GM12878 (cell line): ENCODE data around the gene TROAP.

ENCODE experiments used
- CEBPB ChIP-seq, 2 experiments: fragments of 150-350 bp in 1 of 2; IDR thresholded peaks; 2 replicates each; pipeline ENCODE4 v1.6.1; 2012 to 2014; ENCODE audit warnings: low read depth in 2 of 2, low read length in 2 of 2, borderline replicate concordance in 1 of 2, inconsistent platforms in 1 of 2
- CHD1 ChIP-seq: IDR thresholded peaks from 2 replicates; pipeline ENCODE4 v1.6.1; 2012; ENCODE audit warnings: low read depth, low read length, improper control_type of control experiment
- CREM ChIP-seq: IDR thresholded peaks from 2 replicates; pipeline ENCODE4 v1.6.1; 2014; ENCODE audit warnings: antibody characterized with exemption, low read depth
- FOXM1 ChIP-seq: IDR thresholded peaks from 2 replicates; pipeline ENCODE4 v1.6.1; 2012; ENCODE audit warnings: low read depth, mild to moderate bottlenecking, inconsistent platforms, low read length, moderate library complexity
- RFX5 ChIP-seq: IDR thresholded peaks from 2 replicates; pipeline ENCODE4 v1.6.1; 2011; ENCODE audit warnings: low read depth, low read length, improper control_type of control experiment
- TF ChIP-seq, protein P1 (sequence below), 3 experiments: IDR thresholded peaks in 2 of 3; conservative IDR thresholded peaks in 1 of 3; 2 replicates each; pipeline ENCODE4 v1.5.1; 2011; ENCODE audit warnings: low read depth in 3 of 3, low read length in 3 of 3, mild to moderate bottlenecking in 3 of 3, control low read depth in 2 of 3, moderate library complexity in 2 of 3, inconsistent platforms in 1 of 3, mixed read lengths in 1 of 3; ENCODE audit not compliant: control insufficient read depth in 2 of 3, insufficient read depth in 1 of 3; ENCODE audit errors: extremely low read depth in 1 of 3
- TF ChIP-seq, protein P2 (sequence below): IDR thresholded peaks from 2 replicates; pipeline ENCODE4 v1.6.1; 2011; ENCODE audit warnings: borderline replicate concordance, low read depth, mild to moderate bottlenecking, moderate library complexity, mixed read lengths, low read length; ENCODE audit not compliant: insufficient read depth; ENCODE audit errors: extremely low read length

DNA sequence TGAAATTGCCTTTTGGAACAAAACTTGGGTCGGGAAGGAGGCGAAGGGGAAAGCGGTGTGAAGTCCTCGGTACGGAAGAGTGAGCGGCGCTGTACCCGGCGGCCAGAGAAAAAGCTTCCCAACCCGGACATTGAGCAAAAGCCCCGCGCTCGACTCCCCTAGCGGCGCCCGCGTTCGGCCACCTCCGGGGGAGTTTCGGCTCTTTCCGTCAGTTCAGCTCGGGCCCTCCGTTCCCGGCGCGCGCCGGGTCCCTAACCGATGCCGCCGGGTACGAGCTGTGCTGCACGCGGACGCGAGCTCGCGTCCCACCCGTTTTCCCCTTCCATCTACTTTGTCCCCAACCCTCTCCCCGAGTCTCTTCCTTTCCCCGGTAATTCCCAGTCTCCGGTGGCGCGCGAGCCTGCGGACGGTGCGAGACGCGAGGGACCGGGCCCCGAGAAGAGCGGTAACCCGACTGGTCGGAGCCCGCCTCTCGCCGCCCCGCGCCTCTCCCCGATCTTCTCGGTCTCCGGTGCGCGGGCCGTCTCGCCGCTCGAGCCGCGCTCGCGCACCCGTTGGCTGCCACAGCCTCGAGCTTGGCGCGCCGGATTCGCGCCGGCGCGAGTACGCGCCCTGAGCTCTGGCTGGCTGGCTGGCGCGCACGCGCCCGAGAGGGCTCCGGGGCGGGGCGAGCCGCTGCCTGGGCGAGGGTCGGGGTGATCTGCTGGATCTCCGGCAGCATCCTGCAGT is 43.8 kb downstream of the TROAP start:
- TF ChIP-seq CREM (no peak; the same call in 1 of the 2 replicates), RFX5 (no peak), CEBPB (IDR thresholded peaks at IDR 0.05; ENCODE audit: borderline replicate concordance in 1 of 2, low read depth in 2 of 2, low read length in 2 of 2) (no peak), CHD1 (no peak), FOXM1 (no peak)
- TF ChIP-seq, protein P1, sequence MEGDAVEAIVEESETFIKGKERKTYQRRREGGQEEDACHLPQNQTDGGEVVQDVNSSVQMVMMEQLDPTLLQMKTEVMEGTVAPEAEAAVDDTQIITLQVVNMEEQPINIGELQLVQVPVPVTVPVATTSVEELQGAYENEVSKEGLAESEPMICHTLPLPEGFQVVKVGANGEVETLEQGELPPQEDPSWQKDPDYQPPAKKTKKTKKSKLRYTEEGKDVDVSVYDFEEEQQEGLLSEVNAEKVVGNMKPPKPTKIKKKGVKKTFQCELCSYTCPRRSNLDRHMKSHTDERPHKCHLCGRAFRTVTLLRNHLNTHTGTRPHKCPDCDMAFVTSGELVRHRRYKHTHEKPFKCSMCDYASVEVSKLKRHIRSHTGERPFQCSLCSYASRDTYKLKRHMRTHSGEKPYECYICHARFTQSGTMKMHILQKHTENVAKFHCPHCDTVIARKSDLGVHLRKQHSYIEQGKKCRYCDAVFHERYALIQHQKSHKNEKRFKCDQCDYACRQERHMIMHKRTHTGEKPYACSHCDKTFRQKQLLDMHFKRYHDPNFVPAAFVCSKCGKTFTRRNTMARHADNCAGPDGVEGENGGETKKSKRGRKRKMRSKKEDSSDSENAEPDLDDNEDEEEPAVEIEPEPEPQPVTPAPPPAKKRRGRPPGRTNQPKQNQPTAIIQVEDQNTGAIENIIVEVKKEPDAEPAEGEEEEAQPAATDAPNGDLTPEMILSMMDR (IDR thresholded peaks at IDR 0.05 in 2 of 3, conservative IDR thresholded peaks at IDR 0.05 in 1 of 3; ENCODE audit: control insufficient read depth in 2 of 3, extremely low read depth in 1 of 3, insufficient read depth in 1 of 3, low read depth in 3 of 3, low read length in 3 of 3), result peak in 2 of 3 experiments; percentile 8 to 10; a peak in 1 of 6 replicates
- TF ChIP-seq, protein P2, sequence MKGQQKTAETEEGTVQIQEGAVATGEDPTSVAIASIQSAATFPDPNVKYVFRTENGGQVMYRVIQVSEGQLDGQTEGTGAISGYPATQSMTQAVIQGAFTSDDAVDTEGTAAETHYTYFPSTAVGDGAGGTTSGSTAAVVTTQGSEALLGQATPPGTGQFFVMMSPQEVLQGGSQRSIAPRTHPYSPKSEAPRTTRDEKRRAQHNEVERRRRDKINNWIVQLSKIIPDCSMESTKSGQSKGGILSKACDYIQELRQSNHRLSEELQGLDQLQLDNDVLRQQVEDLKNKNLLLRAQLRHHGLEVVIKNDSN, result no peak
